TTC549 (cell line): Measurements from ENCODE around the gene QPRT.
"Not testable (repeated sequence)": the region's sequence is repeated elsewhere in the genome, so short reads cannot be mapped to it uniquely, and the experiment has no call there.

Source experiments
- FAIRE-seq: peaks from 2 replicates; lab custom pipeline; 2012; peaks lifted over from hg19 to GRCh38; lab: Jason Lieb, UNC

The QPRT gene

DNA sequence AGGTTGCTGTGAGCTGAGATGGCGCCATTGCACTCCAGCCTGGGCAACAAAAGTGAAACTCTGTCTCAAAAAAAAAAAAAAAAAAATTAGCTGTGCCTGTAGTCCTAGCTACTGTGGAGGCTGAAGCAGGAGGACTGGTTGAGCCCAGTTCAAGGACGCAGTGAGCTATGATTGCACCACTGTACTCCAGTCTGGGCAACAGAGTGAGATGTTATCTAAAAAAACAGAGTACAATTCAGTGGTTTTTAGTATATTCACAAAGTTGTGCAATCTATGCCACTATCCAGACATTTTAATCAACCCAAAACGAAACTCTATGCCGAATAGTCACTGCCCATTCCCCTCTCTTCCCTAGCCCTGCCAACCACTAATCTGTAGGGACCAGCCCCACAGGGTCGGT lies 41.7 kb downstream of the QPRT start:
- no peak for FAIRE-seq

DNA sequence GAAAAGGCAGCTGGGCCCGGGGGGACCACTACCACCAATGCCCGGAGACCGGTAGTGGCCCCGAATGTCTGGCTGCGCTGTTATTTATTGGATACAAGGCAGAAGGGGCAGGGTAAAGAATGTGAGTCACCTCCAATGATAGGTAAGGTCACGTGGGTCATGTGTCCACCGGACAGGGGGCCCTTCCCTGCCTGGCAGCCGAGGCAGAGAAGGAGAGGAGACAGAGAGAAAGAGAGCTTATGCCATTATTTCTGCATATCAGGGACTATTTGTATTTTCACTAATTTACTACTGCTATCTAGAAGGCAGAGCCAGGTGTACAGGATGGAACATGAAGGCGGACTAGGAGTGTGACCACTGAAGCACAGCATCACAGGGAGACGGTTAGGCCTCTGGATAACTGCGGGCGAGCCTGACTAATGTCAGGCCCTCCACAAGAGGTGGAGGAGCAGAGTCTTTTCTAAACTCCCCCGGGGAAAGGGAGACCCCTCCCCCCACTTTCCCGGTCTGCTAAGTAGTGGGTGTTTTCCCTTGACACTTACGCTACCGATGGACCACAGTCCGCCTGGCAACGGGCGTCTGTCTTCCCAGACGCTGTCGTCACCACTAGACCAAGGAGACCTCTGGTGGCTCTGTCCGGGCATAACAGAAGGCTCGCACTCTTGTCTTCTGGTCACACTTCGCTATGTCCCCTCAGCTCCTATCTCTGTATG lies 42.3 kb downstream of the QPRT start:
- peak; percentile 31 for FAIRE-seq

DNA sequence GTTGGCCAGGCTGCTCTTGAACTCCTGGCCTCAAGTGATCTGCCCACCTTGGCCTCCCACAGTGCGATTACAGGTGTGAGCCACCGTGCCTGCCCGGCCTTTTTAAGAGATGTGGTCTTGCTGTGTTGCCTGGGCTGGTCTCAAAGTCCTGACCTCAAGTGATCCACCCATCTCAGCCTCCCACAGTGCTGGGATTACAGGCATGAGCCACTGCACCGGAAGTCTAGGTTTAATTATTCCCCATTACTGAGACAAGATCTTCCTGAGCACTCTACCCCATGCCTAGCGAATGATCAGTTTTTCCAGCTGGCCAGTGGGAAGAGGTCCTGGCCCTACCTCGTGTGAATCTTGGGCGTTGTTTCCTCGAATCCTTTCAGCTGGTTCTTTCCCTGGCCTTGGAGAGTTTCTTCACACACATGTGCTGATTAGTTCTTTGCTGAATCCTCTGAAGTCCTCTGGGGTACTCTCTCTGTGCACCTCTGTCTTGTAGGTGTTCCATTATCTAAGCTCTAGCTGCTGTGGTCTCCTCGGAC lies 47.9 kb downstream of the QPRT start:
- no peak for FAIRE-seq

DNA sequence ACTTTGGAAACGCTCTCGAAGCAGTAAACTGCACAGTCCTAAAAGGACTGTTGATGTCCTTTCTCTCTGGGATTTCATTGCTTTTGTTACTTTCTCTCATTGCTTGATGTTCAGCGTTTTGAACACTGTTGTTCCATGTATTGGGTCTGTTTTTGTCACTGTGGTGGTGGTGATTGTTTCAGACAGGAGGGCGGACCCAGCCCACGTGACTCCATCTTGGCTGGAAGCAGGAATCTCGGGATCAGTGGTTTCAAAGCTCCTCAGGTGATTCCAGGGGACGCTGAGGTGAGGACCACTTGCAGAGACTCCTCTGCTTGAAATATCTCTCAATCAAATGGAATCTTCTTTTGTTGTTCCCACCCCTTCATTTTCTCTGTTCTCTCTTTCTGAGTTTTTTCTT lies 48.5 kb downstream of the QPRT start:
- no peak for FAIRE-seq

DNA sequence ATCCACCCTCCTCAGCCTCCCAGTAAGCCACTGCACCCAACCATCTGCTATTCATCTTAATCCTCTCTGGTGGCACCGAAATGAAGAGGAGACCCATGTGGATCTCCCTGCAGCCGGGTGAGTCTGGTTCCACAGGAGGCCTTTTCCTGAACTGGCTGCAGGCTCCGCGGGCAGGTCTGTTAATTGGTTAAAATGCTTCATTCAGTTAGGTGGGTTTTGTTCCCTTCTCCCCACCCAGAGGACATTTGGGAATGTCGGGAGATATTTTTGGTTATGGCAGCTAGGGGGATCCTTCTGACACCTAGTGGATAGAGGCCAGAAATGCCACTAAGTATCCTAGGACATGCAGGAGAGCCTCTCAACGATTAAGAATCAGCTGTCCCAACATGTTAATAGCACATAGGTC lies 50.1 kb downstream of the QPRT start:
- no peak for FAIRE-seq

DNA sequence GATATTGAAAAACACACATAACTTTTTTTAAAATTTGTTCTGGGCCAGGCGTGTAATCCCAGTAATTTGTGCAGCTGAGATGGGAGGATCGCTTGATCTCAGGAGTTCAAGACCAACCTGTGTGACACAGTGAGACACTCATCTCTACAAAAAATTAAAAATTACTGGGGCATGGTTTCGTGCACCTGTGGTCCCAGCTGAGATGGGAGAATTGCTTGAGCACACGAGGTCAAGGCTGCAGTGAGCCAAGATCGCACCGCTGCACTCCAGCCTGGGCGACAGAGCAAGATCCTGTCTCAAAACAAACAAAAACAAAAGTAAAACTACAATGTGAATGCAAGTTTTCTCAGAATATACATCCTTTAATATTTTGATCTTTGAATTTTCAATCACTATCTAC lies 51.7 kb downstream of the QPRT start:
- no peak for FAIRE-seq

DNA sequence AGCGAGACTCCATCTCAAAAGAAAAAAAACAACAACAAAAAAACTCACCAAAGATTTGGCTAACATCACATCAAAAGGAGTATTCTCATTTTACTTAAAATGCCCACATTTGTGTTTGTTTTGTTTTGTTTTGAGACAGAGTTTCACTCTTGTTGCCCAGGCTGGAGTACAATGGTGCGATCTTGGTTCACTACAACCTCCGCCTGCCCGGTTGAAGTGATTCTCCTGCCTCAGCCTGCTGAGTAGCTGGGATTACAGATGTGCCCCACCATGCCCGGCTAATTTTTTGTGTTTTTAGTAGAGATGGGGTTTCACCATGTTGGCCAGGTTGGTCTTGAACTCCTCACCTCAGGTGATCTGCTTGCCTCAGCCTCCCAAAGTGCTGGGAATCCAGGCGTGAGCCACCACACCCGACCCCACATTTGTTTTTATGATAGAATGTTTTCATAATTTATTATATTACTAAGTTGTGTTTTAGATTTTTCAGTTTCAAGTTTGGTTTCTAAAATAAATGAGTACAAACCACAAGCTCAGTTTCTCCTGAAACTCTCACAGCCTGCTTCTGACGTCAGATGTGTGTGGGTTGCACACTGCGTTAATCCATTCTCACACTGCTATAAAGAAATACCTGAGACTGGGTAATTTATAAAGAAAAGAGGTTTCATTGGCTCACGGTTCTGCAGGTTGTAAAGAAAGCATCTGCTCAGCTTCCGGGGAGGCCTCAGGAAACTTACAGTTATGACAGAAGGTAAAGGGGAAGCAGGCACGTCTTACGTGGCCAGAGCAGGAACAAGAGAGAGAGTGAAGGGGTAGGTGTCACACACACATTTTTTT lies 53.0 kb downstream of the QPRT start:
- FAIRE-seq: not testable (repeated sequence)

DNA sequence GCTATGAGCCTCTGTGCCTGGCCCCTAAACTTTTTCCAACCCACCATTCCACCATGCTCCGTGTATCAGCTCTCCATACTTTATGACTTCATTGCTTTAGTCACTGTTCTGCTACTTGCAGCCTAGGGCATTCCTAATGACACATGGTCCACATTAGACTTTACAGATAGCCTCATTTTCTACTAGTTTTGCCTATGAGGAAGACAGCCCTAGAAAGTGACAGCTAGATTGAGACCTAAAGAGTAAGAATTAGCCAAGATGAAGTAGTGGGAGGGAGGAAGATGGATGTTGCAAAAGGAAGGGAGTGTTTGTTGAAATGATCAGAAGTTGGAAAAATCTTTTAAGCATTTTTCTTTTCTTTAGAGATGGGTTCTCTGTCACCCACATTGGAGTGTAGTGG lies 55.8 kb downstream of the QPRT start:
- no peak for FAIRE-seq

DNA sequence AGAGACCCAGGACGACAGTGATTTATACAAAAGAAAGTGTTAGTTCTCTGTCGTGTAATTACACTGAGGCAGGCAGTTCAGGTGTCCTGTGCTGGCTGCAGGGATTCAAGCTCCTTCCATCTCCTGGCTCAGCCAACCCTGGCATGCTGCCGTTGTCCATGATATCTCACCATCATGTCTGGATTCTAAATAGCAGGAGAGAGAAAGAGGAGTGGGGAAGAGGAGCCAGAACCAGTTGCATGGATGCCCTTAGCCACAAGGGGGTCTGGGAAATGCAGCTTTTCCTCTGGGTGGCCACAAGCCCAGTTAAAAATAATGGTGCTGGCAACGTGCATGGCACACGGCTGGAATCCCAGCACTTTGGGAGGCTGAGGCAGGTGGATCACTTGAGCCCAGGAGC lies 57.1 kb downstream of the QPRT start:
- FAIRE-seq: no peak

DNA sequence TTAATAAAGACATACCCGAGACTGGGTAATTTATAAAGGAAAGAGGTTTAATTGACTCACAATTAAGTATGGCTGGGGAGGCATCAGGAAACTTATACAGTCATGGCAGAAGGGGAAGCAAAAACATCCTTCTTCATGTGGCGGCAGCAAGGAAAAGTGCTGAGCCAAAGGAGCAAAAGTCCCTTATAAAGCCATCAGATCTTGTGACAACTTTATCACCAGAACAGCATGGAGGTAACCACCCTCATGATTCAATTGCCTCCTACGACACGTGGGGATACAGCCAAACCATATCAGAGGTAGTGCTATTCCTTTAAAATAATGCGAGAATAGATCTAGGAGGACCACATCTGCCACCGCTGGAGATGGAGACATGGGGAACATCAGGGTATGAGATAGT lies 57.8 kb downstream of the QPRT start:
- FAIRE-seq: no peak

DNA sequence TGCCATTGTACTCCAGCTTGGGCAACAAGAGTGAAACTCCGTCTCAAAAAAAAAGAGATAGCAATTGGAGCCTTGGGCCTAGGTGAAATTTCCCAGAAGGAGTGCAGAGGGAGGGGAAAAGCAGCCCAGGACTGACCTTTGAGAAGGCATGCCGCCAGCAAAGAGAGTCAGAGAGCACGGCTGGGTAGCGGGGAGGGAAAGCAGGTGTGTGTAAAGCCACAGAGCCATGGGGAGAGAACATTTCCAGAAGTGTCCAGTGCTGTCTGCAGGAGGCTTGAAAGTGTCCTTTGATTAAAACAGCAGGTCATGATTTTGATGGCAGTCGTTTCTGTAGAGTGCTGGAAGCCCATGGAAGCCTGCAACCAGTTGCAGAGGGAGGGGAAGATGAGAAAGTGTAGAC lies 58.7 kb downstream of the QPRT start:
- no peak for FAIRE-seq

DNA sequence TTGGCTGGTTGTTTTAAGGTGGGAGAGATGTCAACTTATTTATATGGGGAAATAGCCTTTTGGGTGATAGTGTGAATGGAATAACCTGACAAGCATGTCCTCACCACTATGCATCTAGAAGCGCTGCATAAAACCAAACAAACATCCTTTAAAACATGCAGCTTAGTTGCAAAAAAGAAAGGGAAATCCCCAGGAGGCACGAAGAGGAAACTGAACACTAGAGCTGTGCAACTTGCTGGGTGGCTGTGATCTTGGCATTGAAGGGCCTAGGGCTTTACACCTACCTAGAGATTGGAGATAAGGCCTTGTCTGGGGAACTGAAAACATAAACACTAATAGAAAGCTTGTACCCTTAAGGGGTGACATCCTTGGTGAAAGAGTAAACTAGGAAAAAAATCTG lies 59.5 kb downstream of the QPRT start:
- FAIRE-seq: no peak

DNA sequence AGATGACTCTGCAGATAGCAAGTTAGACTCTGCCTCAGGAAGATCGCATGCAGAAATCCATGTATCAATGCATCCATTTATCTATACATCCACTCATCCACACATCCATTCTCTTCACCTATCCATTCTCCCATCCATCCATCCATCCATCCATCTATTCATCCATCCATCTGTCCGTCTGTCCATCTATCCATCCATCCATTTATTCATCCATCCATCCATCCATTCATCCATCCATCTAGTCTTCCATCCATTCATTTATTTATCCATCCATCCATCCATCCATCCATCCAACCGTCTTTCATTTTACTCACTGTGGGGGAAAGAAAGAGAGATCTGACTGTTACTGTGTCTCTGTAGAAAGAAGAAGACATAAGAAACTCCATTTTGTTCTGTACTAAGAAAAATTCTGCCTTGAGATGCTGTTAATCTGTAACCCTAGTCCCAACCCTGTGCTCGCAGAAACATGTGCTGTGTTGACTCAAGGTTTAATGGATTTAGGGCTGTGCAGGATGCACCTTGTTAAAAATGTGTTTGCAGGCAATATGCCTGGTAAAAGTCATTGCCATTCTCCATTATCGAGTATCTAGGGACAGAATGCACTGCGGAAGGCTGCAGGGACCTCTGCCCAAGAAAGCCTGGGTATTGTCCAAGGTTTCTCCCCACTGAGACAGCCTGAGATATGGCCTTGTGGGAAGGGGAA lies 61.1 kb downstream of the QPRT start:
- not testable (repeated sequence) for FAIRE-seq

DNA sequence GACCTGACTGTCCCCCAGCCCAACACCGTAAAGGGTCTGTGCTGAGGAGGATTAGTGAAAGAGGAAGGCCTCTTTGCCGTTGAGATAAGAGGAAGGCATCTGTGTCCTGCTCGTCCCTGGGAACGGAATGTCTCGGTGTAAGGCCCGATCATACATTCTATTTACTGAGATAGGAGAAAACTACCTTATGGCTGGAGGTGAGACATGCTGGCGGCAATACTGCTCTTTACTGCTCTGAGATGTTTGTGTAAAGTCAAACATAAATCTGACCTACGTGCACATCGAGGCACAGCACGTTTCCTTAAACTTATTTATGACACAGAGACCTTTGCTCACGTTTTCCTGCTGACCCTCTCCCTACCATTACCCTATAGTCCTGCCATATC lies 61.6 kb downstream of the QPRT start:
- FAIRE-seq: not testable (repeated sequence)

DNA sequence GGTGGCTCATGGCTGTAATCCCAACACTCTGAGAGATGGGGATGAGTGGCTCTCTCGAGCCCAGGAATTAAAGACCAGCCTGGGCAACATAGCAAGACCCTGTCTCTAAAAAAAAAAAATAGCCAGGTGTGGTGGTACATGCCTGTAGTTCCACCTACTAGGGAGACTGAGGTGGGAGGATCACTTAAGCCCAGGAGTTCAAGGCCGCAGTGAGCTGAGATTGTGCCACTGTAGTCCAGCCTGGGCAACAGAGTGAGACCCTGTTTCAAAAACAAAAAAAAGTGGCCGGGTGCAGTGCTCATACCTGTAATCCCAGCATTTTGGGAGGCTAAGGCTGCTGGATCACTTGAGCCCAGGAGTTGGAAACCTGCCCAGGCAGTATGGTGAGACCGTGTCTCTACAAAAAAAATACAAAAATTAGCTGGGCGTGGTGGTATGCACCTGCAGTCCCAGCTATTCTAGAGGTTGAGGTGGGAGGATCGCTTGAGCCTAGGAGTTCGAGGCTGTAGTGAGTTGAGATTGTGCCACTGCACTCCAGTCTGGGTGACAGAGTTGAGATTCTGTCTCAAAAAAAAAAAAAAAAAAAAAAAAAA lies 63.8 kb downstream of the QPRT start:
- FAIRE-seq: no peak

DNA sequence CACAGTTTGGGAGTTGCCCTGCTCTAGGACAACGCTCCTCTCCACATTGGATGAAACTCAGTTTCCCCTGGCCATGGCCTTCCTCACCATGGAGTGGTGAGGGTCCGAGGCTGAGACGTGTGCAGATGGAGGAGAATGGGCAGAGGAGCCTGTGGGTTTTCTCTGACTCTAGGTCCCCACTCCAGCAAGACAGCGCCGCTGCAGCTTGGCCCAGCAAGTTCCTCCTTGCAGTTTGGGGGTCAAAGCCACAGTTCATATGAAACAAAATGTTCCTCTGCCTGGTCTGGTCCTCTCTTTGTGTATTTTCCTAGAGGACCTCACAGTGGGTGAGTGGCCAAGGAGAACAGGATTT lies 64.5 kb downstream of the QPRT start:
- no peak for FAIRE-seq

DNA sequence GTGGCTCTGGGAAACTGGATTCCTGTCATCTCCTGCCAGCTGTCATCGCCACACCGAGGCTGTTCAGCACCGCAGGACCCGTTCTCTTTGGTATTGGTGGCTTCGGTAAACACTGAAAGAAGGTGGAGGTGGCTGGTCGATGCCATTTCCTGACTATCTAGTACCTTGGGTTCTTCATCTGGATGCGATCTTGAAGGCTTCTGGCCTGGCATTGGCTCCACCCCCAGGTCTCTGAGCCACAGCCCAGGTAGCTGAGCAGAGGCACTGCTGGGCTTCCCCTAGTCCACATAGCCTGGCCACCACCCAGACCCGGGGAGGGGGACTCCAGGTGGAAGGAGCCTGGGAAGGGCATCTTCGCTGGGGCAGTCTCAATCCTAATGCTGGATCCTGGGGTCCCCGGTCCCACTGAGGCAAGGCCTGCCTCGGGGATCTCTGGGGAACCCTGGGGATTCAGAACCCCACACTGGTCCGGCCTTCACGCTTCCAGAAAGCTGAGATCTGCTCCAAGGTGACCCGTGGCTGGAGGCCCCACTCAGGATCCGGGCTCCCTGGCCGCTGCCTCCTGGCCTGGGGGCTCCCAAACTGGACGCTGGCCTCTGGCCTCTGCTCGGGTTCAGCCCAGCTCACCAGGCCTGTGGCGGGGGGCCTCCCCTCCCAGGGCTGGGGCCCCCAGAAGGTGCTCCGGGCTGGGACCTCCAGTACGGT lies 65.0 kb downstream of the QPRT start:
- no peak for FAIRE-seq

DNA sequence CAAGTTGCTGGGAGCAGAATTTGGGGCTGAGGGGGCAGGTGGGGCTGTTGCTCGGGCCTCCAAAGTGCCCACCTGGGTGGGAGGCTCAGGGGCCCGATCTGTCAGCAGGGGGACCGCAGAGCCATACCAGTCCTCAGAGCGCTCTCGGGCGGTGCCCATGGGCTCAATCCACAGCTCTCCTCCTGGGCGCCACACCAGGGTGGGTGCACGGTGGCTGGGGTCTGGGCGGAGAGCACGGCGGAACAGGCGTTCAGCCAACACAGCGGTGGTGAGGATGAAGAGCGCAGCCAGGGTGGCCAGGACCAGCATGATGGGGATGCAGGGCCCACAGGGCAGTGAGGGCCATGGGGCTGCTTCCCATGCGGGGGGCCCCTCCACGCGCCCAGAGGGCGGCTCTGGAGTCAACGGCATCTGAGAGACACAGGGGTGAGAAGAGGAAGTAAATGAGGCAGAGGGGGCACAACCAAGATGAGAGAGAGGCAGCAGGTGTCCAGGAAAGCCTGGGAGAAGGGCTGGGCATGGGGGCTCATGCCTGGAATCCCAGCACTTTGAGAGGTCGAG lies 65.6 kb downstream of the QPRT start:
- FAIRE-seq: no peak

DNA sequence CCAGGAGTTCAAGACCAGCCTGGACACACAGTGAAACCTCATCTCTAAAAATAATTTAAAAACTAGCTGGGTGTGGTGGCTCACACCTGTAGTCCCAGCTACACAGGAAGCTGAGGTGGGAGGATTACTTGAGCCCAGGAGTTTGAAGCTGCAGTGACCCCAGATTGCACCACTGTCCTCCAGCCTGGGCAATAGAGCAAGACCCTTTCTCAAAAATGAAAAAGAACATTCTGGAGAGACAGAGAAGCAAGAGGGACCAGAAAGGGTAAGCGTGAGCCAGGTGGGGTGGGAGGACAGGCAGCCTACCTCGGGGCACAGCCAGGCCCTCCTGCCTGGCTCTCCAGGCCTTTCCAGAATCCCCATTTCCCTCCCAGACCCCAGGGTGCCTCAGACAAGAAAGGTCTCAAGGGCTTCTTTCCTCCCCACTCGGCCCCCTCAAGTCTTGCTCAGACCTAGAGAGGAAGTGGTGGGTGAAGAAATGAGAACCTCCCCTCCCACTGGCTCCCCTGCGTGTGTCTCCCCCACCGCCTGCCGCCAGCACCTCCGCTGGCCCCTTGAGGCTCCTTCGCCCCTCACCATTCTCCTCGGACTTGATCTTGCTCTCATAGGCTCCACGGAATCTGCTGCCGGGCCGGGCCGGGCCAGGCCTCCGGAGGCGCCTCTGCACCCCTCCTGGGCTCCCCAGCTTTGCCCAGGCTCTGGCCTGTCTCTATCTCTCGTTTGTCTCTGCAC lies 66.3 kb downstream of the QPRT start:
- no peak for FAIRE-seq

DNA sequence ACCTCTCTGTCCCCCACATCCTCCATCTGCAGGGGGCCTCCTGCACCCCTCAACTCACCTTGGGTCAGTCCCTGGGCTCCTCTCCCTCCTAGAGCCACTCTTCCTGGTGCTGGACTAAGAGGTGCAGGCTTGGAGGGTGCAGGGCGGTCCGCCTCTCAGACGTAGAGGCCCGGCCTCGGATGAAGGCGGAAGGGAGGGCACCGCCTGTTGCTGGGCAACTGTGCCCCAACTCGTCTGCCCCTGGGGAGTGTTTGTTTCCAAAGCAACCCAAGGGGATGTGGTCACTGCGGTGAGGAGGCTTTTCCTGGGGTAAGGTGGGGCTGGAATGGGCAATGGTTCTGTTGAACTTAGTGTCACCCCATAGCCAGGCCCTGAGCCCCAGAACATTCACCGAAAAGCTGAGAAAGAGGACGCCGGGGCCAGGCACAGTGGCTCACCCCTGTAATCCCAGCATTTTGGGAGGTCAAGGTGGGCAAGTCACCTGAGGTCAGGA lies 66.9 kb downstream of the QPRT start, which contains the start of gene C16orf54:
C16orf54 (minus strand) TSS at position 138 of the 493 bp plus-strand sequence. CDS start 1,039 bp downstream, outside the sequence.
- FAIRE-seq: no peak

DNA sequence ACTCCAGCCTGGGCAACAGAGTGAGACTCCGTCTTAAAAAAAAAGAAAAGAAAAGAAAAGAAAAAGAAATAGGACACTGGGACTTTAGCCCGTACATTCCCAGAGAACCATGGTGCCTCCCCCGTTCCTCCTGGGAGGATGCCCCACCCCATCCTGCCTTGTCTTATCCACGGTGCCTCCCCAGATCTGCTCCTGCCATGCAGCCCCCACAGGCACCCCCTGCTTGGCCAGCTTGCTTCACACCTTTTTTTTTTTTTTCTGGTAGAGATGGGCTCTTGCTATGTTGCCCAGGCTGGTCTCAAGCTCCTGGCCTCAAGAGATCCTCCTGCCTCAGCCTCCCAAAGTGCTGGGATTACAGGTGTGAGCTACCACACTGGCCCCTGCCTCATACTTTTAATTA lies 67.5 kb downstream of the QPRT start:
- not testable (repeated sequence) for FAIRE-seq
